Sigmoid colon (tissue), 4 donors: ENCODE measurements around the gene HHIP.

Experiments
- POLR2A ChIP-seq, 2 donors: fragments of 450-650 bp; IDR thresholded peaks; one replicate each; pipeline ENCODE4 v1.6.1; 2016; ENCODE audit warnings: antibody characterized with exemption in 2 of 2, mild to moderate bottlenecking in 2 of 2, moderate library complexity in 2 of 2
- POLR2AphosphoS5 ChIP-seq, 4 donors: sonication (generic); formaldehyde crosslinking; IDR thresholded peaks; one replicate each; pipeline ENCODE4 v1.6.1; 2017; ENCODE audit warnings: antibody characterized with exemption in 4 of 4

DNA sequence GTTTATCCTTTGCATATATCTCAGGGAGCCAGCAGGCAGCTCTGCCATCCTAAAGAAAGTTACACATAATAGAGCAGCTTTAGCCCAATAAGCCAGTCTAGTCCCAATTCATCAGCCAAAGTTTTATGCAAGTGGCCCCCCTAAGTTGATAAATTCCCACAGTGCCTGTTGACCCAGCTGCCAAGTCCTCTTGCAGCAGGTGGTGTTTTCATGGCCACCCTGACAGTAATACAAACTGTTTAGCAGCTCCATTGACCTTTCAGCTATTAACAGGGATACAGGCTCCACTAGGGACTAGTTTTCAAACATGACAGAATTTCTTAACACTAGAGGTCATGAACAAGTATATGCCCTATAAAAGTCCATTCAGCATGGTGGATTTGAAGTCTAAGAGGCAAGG lies 77.5 kb downstream of the HHIP start:
- TF ChIP-seq POLR2A (IDR thresholded peaks at IDR 0.05) (no peak), POLR2AphosphoS5 (IDR thresholded peaks at IDR 0.05) (no peak)
